GM10248 (cell line): Measurements from ENCODE around the gene ABCA10.

Source experiments
- CTCF ChIA-PET: fragments of 300-600 bp; sonication (Branson Sonifier 250); formaldehyde crosslinking; extraction: SDS; loops from one replicate; lab custom pipeline; 2021; ENCODE audit warnings: antibody characterized with exemption; lab: Yijun Ruan, JAX
- POLR2A ChIA-PET: fragments of 350-650 bp; sonication (Branson Sonifier 250); formaldehyde crosslinking; extraction: SDS; loops from one replicate; lab custom pipeline; 2020; ENCODE audit warnings: antibody characterized with exemption; lab: Yijun Ruan, JAX
- DNase-seq: peaks from one replicate; pipeline ENCODE4 v3.0.0; 2012; ENCODE audit errors: extremely low spot score
- CTCF ChIP-seq: IDR thresholded peaks from 2 replicates; pipeline ENCODE4 v1.5.1; 2012; ENCODE audit warnings: mild to moderate bottlenecking, low read depth; ENCODE audit errors: extremely low read depth, missing control alignments, control extremely low read depth

ABCA10 gene

GRCh38 chr17:69230939-69231338 is 2.3 kb upstream of the ABCA10 start:
- POLR2A ChIA-PET = no interaction called here
- TF ChIP-seq CTCF = no peak
- CTCF ChIA-PET = interaction anchor here (0.8 to 1.7 kb wide), 3 partner anchors 407 to 455 kb away, joined by 3 to 4 read pairs (median 3); no protein-coding TSS in a partner anchor
- DNase-seq = no peak

- DNase-seq = no peak
- TF ChIP-seq CTCF = no peak
- POLR2A ChIA-PET = no interaction called here
- CTCF ChIA-PET = interaction anchor here (1.5 to 1.6 kb wide), 2 partner anchors 9 to 10 kb away, joined by 3 to 5 read pairs; no protein-coding TSS in a partner anchor
Measured at GRCh38 chr17:69228018-69228417, 606 bp downstream of the ABCA10 start.

- ChIA-PET CTCF (interaction anchor here (1.1 to 1.6 kb wide), 4 partner anchors 8 to 53 kb away, joined by 3 to 7 read pairs (median 4); no protein-coding TSS in a partner anchor), POLR2A (no interaction called here)
- DNase-seq = no peak
- no peak for TF ChIP-seq CTCF
Measured at GRCh38 chr17:69227541-69227940, 1.1 kb downstream of the ABCA10 start.

GRCh38 chr17:69223809-69224208 is 4.8 kb downstream of the ABCA10 start:
- ChIA-PET CTCF (interaction anchor here (1.0 to 1.2 kb wide), 3 partner anchors 11 to 15 kb away, joined by 3 read pairs; no protein-coding TSS in a partner anchor), POLR2A (no interaction called here)
- peak; percentile 17 for DNase-seq
- TF ChIP-seq CTCF = no peak

- no peak for TF ChIP-seq CTCF
- no peak for DNase-seq
- CTCF ChIA-PET = interaction anchor here (1.2 kb wide), 1 partner anchor 14 kb away, joined by 3 read pairs; no protein-coding TSS in a partner anchor
- POLR2A ChIA-PET = no interaction called here
Measured at GRCh38 chr17:69222707-69223258, 5.8 kb downstream of the ABCA10 start.

GRCh38 chr17:69220098-69220497 is 8.5 kb downstream of the ABCA10 start:
- CTCF ChIA-PET = interaction anchor here (1.2 to 2.2 kb wide), 3 partner anchors 15 to 177 kb away, joined by 4 to 7 read pairs (median 4); no protein-coding TSS in a partner anchor
- DNase-seq = no peak
- no peak for TF ChIP-seq CTCF
- POLR2A ChIA-PET = no interaction called here

- ChIA-PET CTCF (interaction anchor here (1.2 to 3.6 kb wide), 2 partner anchors 9 to 13 kb away, joined by 3 to 20 read pairs; no protein-coding TSS in a partner anchor), POLR2A (no interaction called here)
- DNase-seq = no peak
- no peak for TF ChIP-seq CTCF
Measured at GRCh38 chr17:69218986-69219385, 9.6 kb downstream of the ABCA10 start.
